PFSK-1 (cell line): ENCODE results near the gene CAND2.

ENCODE experiments used
- FOXP2 ChIP-seq: optimal IDR thresholded peaks from 2 replicates; pipeline ENCODE3; 2011; ENCODE audit warnings: borderline replicate concordance, control low read depth, inconsistent platforms; ENCODE audit not compliant: insufficient read depth; ENCODE audit errors: extremely low read length, extremely low read depth
- POLR2AphosphoS5 ChIP-seq: IDR thresholded peaks from 2 replicates; pipeline ENCODE4 v1.6.1; 2012; ENCODE audit warnings: low read depth, mild to moderate bottlenecking, control low read depth, low read length, moderate library complexity
- REST ChIP-seq, 2 experiments: IDR thresholded peaks; 2 replicates each; pipeline versions ENCODE4 v1.6.1 to v1.8.0; 2011 to 2012; ENCODE audit warnings: low read depth in 2 of 2, low read length in 2 of 2, control low read depth in 1 of 2, inconsistent platforms in 1 of 2, mild to moderate bottlenecking in 1 of 2, moderate library complexity in 1 of 2; ENCODE audit not compliant: insufficient read depth in 1 of 2
- SIN3A ChIP-seq: IDR thresholded peaks from 2 replicates; pipeline ENCODE4 v1.6.1; 2012; ENCODE audit warnings: mild to moderate bottlenecking, low read length, moderate library complexity, borderline replicate concordance; ENCODE audit not compliant: insufficient read depth
- TAF1 ChIP-seq: IDR thresholded peaks from 2 replicates; pipeline ENCODE4 v1.6.1; 2012; ENCODE audit warnings: low read length, control low read depth, borderline replicate concordance; ENCODE audit not compliant: insufficient read depth

CAND2 gene

DNA sequence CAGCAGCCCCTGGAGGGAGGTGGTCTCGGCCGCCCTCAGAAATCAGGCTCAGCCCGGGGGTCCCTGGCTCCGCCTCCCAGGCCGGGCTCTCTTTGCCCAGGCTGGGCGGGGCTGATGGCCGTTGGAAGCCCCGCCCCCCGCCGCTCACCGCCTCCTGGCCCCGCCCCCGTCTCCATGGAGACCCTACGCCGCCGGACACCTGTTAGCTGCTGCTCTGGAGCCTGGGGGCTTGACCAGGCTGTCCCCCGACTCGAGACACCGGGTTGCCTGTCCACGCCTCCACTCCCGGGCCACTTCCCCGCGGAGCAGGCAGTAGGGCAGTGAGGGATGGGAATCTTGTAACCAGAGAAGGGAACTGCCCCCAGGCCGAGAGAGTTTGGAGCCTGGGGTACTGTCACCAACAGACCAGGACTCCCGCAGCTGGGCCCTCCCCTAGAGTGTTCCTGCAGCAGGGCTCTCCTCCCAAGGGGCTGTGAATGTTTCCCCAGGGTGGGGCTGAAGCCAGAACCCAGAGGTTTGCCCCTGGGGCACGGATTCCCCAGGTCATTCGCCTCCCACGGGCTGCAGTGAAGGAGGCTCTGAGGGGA lies 72.6 kb downstream of the CAND2 start:
- TF ChIP-seq REST (IDR thresholded peaks at IDR 0.05; ENCODE audit: insufficient read depth in 1 of 2, low read depth in 2 of 2, low read length in 2 of 2) = no peak

DNA sequence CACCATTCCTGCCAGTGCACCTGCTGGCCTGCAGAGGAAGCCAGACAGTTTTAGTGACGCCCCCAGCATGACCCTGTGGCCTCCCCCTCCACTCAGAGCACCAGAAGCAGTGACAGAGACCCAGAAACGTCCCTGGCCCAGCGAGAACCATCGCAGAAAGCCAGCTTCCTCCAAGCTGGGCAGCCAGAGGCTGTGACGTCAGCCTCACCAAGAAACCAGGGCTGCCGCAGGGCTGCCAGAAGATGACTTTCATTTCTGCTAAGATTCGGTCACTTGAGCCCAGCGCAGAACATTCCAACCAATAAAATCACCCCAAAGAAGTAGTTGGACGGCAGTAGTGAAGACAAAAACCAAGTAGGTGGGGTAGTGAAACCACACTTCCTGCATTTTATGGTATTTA lies 74.5 kb downstream of the CAND2 start:
- TF ChIP-seq REST (IDR thresholded peaks at IDR 0.05; ENCODE audit: insufficient read depth in 1 of 2, low read depth in 2 of 2, low read length in 2 of 2) (no peak), POLR2AphosphoS5 (no peak), FOXP2 (no peak)

DNA sequence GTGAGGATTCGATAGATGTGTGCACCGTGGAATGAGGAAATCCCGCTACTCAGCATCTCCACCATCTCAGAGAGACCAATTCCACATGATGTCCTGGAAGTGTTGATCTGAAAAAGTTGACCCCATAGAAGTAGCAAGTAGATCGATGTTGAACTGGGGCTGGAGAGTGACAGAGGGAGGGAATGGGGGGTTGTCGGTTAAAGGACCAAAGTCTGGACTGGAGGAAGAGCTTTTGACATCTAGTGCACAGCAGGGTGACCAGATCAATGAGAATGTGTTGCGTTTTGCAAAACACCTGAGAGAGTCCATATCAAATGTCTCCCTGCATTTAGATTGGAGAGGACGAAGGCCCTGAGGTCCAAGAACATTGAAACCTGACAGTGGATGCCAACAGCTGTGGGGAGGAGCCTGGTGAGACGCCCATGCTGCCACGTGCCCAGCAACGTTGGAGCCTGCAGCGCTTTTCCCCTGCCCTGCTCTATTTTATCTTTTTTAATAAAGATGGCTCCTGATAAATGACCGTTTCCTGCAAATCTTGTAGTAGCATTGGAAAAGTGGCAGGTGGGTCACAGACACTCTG lies 75.0 kb downstream of the CAND2 start:
- TF ChIP-seq SIN3A = no peak
- TF ChIP-seq REST (IDR thresholded peaks at IDR 0.05; ENCODE audit: insufficient read depth in 1 of 2, low read depth in 2 of 2, low read length in 2 of 2) = no peak
- no peak for TF ChIP-seq TAF1
- TF ChIP-seq FOXP2 = no peak
- TF ChIP-seq POLR2AphosphoS5 = no peak

DNA sequence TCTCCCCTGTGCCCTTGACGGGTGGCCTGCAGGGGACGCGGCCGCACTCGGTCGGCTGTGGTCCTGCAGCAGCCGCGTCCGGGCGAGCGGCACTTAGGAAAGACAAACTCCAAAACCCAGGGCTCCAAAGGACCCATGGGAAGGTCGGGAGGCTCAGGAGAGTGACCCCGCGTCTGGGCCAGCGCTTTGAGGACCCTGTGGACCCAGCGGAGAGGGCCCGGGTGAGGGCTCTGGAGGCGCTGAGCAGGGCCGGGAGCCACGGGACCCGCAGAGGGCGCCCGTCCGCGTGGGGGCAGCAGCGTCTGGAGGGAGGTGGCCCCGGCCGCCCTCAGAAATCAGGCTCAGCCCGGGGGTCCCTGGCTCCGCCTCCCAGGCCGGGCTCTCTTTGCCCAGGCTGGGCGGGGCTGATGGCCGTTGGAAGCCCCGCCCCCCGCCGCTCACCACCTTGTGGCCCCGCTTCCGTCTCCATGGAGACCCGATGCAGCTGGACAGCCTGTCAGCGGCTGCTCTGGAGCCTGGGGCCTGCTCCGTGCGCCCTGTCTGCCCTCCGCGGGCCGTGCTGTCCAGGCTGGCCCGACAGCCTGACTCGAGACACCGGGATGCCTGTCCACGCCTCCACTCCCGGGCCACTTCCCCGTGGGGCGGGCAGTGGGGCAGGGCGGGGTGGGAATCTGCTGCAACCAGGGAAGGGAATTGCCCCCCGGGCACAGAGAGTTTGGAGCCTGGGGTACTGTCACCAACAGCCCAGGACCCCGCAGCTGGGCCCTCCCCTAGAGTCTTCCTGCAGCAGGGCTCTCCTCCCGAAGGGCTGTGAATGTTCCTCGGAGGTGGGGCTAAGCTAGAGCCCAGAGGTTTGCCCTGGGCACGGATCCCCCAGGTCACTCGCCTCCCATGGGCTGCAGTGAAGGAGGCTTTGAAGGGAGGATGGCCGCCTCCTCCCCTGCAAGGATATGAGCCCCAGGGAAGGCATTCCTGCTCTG lies 79.7 kb downstream of the CAND2 start:
- TF ChIP-seq FOXP2 (no peak), REST (IDR thresholded peaks at IDR 0.05; ENCODE audit: insufficient read depth in 1 of 2, low read depth in 2 of 2, low read length in 2 of 2) (no peak), POLR2AphosphoS5 (no peak), SIN3A (no peak), TAF1 (no peak)
